Fibroblast of the conjunctiva (primary cell): ENCODE data around the gene PRSS16.
"Not testable (repeated sequence)": the region's sequence is repeated elsewhere in the genome, so short reads cannot be mapped to it uniquely, and the experiment has no call there.

Experiments
- DNase-seq: peaks from one replicate; pipeline ENCODE4 v3.0.0-alpha.2; 2010; ENCODE audit warnings: low read depth

Gene PRSS16

DNA sequence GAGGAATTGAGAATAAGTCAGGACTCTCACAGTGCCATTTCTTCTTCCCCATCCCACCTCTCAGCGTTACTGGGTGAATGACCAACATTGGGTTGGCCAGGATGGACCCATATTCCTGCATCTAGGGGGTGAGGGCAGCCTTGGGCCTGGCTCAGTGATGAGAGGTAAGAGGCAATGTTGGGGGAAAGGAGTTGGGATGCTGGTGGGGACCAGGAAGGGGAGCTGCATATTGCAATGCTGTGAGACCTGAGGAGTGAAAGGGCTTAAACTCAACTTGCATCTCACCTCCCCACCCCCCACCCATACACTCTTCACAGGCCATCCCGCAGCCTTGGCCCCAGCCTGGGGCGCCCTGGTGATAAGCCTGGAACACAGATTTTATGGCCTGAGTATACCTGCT is 1.3 kb downstream of the PRSS16 start:
- no peak for DNase-seq

DNA sequence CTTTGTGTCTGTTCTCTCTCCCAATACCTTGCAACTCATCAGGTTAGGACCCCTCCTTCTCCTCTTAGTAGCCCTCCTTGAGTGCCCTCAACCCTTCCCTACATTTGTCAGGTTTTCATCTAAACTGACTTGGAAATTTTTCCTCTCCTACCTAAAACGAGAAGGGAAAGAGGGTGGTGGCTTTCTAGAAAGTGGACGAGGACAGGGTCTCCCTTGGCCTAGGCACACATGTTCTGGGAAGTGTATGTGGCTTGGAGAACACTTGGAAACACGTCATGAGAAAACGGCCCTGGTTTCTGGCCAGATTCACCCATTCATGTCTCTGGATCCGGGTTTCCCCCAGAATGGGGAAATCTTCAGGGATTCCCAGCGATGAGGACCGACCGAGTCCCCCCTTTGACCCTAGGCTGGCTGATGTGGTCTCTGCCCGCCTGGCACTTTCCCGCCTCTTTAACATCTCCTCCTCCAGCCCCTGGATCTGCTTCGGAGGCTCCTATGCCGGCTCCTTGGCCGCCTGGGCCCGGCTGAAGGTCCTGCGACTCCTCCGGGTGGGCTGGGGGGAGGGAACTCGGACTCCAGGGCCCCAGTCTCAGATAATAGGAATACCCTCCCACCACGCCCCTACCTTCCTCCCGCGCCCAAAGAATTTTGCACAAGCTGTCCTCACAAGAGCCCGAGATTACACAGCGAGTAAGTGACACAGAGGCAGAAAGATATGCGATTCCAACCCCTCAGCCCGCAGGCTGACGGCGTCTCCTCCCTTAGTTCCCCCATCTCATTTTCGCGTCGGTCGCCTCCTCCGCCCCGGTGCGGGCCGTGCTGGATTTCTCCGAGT is 3.0 kb downstream of the PRSS16 start:
- DNase-seq = no peak

DNA sequence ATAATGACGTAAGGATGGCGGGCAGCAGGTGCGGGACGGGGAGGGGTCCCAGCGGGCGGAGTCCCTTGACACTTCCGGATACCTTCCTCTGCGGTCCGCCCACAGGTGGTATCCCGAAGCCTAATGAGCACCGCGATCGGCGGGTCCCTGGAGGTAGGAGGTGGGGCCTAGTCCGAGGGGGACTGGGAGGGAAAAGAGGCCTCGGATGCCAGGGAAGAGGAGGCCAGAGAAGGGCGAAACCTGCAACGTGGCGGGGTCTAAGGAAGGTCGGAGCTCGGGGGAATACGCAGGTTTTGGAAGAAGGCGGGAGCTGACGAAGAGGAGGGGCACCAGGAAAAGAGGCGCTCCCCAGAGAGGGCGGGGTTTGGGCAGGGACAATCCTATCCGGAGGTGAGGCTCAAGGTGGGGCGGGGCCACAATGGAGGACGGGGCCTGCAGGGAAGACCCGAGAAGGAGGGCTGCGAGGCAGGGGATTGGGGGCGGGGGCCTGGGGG is 3.7 kb downstream of the PRSS16 start:
- DNase-seq = no peak

DNA sequence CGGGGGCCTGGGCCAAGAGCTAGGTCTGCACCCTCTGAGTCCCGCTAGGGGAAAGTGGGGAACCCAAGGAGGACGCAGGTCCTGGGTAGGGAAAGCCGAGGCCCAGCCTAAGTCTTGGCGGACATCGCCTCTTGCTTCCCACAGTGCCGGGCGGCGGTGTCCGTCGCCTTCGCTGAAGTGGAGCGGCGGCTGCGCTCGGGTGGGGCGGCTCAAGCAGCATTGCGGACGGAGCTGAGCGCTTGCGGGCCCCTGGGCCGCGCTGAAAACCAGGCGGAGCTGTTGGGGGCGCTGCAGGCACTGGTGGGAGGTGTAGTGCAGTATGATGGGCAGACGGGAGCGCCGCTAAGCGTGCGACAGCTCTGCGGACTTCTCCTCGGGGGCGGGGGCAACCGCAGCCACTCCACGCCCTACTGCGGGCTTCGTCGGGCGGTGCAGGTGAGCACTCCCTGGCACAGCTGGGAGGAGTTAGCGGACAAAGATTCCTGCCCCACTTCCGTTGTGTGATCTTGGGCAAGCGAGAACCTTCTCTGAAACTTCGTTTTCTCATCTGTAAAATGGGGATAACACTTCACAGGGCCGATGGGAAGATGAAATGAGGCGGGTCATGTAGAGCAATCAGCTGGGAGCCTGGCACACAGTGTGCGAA is 4.2 kb downstream of the PRSS16 start:
- peak; percentile 29 for DNase-seq

DNA sequence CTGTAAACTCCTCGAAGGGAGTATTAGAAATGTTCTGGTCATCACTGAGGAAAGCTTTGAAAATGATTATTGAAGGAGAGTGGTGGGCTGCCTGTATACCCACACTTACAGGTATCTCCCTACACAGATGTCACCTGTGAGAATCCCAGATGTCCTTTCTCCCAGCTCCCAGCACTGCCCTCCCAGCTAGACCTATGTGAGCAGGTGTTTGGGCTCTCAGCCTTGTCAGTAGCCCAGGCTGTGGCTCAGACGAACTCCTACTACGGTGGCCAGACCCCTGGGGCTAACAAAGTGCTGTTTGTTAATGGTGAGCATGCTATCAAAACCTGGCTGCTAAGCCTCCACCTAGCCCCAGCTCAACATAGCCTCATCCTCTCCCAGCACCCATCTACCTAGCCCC is 7.1 kb downstream of the PRSS16 start:
- DNase-seq = no peak

DNA sequence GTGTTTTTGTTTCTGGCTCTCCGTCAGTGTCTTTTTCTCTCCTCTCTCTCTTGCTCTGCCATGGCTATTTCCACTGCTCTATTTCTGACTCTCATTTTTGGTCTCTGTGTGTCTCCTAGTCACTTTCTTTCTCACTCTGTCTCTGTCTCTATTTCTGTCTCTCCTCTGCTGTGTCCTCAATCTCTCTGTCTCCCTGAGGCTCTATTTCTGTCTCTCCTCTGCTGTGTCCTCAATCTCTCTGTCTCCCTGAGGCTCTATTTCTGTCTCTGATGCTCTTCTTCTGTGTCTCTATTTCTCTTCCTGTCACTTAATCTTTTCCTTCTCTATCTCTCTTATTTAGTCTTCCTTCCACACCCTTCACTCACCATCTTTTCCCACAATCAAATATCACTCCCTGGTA is 8.4 kb downstream of the PRSS16 start:
- no peak for DNase-seq

DNA sequence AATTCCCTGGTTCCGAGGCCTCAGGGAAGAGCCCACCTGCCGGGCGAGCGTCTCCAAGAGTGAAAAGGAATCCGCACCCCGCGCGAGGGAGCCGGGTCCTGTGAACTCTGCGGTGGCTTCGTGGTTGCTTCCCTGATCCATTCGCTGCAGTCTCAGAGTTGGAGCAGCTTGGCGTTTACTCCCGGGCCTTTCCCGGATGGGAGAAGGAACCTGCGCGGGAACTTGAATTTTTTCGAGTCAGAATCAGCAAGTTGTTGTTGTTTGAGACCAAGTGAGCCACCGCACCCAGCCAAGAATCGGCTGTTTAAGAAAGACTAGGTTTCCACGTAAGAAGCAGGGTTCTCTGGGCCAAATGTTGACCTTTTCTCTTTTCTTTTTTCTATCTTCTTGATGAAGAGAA is 12.9 kb downstream of the PRSS16 start:
- no peak for DNase-seq

DNA sequence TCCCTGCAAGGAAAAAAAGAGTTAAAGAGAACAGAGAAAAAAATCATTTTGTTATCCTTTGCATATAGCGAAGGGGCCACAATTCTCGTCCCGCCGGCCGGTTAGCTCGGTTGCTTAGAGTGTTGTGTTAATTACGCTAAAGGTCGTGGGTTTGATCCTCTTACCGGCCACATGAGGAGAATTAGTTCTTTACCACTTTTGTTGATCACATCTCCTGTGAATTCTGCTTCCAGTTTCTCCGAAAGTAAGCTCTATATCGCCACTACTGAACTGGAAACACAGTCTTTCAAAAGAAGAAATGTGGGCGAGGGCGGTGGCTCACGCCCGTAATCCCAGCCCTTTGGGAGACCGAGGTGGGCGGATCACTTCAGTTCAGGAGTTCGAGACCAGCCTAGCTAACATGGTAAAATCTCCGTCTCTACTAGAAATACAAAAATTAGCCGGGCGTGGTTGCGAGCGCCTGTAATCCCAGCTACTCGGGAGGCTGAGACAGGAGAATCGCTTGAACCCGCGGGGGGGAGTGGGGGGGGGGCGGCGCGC is 13.4 kb downstream of the PRSS16 start:
- no peak for DNase-seq

DNA sequence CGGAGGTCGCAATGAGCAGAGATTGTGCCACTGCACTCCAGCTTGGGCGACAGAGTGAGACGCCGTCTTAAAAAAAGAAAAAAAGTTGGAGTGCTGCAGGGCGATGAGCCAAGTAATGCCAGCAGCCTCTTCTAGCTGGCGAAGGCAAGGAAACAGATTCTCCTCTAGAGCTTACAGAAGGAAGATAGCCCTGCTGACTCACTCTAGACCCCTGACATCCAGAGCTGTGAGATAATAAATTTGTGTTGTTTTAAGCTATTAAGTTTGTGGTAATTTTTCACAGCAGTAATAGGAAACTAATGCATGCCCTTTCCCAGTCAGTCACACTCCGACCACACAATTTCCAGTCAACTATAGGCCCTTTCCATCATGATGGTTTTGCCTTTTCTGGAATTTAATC is 16.4 kb downstream of the PRSS16 start:
- no peak for DNase-seq

DNA sequence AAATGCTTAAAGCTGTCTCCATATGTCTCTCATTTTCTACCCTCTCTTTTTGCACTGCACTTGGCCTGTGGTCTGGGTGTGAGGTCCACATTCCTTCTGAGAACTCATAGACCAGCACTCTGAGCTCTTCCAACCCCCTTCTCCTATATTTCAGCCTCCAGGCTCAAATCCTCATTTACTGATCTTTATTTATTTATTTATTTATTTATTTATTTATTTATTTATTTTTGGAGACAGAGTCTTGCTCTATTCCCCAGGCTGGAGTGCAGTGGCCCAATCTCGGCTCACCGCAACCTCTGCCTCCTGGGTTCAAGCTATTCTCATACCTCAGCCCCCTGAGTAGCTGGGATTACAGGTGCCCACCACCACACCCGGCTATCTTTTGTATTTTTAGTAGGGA is 19.5 kb downstream of the PRSS16 start:
- DNase-seq = not testable (repeated sequence)

DNA sequence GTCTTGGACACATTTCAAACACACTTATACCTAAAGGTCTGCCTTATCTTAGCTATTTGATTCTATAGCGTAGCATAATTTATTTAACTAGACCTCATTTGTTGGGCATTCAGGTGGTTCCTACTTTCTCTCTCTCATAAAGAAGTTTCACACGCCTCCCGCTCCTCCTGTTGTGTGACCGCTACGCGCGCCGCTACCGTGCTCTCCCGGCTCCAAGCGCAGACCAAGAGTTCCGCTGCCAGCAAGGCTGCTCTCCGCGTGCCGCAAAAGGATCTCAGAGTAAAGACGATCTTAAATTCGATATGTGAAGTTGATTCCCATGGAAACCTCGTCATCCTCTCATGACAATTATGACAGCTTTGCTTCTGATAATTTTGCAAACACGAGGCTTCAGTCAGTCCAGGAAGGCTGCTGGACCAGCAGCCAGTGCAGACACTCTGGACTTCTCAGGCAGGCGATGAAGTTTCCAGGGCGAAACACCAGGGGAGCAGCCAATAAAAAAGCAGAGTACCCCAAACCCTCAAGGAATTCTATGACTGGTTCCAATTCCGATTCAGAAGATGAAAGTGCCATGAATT is 20.4 kb downstream of the PRSS16 start:
- no peak for DNase-seq

DNA sequence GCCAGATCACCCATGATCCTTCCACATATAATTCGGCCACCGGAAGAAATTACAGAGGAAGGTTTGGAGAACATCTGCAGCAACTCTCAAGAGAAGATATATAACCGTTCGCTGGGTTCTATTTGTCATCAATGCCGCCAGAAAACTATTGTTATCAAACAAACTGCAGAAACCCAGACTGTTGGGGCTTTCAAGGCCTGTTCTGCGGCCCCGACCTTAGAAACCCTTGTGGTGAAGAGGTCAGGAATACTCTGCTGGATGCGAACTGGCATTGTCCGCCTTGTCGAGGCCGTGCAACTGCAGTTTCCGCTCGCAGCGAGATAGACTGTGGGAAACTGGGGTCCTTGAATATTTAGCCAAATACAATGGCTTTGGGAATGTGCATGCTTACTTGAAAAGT is 21.3 kb downstream of the PRSS16 start:
- DNase-seq = no peak

DNA sequence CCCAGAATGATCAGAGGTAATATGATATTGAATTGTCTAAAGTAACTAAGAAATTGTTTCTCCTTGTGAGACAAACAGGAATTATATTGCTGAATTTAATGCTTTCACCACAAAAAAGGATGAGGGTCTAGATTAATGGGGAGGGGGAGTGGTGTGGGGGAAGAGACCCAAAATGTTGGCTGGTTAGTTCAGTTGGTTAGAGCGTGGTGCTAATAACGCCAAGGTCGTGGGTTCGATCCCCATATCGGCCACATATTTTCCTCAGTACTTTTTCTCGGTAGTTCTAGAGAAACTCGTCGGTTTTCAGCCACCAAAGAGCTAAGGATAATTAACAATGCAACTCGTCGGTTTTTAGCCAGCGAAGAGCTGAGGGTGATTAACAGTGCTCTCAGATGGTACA is 26.3 kb downstream of the PRSS16 start:
- DNase-seq = no peak

DNA sequence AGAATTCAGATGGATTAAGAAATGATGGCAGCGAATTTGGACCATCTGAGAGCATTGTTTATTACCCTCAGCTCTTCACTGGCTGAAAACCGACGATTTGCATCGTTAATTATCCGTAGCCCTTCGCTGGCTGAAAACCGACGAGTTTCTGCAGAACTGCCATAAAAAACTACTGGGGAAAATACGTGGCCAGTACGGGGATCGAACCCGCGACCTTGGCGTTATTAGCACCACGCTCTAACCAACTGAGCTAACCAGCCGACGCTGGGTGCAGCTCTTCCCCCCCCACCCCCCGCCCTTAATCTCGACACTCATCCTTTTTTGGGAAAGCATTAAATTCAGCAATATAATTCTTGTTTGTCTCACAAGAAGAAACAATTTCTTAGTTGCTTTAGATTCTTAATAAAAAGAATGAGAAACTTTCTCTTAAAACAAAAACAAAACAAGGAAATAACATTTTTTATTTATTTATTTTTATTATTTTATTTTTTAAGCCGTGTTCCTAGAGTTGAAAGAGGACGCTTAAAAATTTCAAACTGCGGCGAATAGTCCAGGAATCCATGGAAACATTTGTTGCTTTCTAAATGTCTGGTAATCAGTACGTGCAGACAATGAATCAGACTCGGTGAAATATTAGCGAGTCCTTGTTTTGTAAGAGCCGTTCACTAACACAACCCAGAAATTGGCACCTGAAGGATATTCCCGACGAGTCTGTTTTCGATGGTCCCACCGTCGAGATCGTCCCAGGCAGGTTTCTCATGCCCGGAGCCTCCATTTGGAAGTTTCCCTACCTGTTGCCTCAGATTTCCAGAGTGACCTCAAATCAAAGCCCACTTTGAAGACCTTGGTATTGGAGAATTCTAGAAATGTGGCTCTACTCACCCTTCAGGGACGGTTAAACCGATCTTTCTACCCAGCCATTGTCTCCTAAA is 27.8 kb downstream of the PRSS16 start:
- no peak for DNase-seq

DNA sequence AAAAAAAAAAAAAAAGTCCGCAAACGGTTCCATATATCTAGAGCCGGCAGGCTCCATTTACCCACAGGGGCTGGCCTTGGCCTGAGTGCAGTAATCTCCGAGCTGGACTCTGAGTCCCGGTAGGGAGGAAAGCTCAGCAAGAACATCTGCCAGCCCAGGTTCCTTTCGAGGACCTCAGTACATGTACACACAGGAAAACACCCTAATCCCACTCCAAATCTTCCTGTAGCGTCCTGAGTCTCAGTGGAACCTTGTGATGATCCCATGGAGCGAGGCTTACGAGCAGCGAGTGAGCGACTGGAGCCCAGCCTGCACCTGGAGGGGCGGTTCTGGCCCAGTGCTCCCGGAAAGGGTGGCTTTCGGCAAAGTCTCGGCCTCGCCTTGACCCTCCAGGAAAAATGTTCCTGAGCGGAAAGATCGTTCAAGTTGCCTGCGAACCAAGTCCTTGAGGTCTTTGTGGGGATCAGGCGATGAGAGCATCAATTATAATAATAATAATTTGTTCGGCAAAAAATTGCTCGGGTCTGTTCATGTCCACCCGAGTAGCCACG is 32.1 kb downstream of the PRSS16 start:
- no peak for DNase-seq

DNA sequence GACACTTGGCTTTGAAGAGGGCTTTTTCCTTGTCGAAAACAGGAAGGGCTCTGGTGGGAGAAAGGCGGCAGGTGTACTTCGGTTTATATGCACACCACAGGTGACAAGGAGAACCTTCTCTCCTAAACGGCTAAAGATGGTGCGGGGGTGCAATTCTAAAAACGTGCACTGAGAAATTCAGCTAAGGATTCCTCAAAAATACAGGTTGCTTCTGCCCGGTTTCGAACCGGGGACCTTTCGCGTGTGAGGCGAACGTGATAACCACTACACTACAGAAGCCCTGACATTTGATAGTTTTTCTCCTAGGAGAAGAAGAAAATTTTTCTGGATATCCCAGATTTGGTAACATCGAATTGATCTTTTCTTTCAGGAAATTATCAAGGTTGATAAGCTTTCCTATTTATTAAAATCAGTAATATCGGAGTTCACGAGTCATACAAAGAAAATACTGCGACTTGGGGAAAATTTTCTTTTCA is 32.6 kb downstream of the PRSS16 start:
- DNase-seq = no peak

DNA sequence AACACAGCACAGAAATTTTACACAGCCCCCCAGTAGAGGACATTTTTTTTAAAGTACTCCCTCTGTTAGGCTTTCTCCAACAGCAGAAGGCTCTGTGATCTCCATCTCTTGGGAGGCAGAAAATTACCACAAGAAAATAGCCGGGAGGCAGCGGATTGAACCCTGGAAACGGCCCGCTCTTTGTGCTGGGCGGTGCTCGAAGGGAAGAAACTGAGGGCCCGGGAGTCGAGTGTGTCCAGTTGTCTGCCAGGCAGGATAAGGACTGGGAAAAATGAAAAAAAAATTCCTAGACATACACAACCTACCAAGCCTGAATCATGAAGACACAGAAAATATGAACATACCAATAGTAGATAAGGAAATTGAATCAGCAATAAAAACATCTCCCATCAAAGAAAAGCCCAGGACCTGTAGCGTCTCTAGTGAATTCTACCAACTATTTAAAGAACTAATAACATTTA is 33.1 kb downstream of the PRSS16 start:
- no peak for DNase-seq

DNA sequence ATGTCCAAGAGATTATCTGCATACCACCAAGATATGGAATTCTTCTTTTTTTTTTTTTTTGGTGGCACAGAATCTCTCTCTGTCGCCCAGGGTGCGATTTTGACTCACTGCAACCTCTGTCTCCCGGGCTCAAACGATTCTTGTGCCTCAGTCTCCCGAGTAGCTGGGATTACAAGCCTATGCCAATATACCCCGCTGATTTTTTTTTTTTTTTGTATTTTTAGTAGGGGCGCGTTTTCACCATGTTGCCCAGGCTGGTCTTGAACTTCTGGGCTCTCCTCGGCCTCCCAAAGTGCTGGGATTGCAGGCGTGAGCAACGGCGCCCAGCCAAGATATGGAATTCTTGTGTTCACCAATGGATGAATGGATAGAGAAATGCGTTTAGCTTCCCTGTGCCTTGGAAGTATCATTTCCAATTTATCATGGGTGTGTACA is 33.6 kb downstream of the PRSS16 start:
- DNase-seq = no peak

DNA sequence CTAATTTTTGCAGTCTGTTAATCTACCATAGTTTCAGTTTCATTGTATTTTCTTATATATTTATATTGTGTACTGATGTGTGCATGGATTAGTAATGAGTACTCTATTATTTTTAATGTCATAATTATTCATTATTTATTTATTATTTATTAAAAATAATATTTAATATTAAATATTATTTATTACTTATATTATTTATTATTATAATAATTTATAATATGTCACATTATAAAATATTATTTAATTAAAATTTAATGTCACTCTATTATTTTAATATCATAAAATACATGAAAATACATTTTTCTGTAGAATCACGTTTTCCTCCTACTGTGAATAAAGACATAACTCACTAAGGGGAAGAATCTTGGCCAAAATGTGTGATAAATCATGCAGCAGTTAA is 34.1 kb downstream of the PRSS16 start:
- no peak for DNase-seq

DNA sequence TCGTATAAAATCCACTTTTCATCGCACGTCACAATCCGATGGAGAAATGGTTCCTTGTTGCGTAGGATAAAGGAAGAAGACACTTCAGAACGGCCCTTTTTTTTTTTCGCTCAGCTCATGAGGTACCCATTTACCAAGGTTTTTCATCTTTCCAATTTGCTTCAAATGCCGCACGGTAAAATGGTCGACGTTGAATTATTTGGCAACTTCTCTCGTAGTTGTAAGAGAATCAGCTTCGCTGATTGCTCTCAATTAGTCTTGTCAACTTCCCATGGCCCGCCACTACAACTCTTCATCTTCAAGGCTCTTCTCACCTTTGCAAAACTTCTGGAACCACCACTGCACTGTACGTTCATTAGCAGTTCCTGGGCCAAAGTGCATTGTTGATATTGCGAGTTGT is 35.8 kb downstream of the PRSS16 start:
- DNase-seq = no peak

DNA sequence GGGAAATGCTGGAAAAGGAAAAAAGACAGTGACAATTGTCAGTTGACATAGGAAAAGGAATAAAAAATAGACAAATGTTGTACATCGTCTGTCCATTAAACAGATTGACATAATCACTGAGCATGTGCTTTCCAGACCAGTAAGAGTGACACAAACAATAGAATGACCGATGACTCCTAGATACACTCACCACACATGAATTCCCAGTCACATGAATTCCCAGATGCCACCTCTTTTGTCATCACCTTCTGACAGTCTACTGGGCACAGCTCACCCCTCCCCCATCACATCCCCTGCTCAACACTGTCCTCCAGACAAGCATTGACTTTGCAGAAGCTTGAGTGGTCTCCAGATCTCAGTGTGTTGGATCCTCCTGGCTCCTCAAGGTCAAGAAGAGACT is 38.6 kb downstream of the PRSS16 start:
- no peak for DNase-seq
